T-cell (primary cell): ENCODE measurements around the gene SPTB. TPM values are rescaled to one million over a fixed set of nuclear protein-coding genes. Genes with fewer than 3 reads are reported as not detected.

ENCODE experiments used
- ATAC-seq, 4 experiments: fragments of 200-7000 bp in 3 of 4; fragments of 150-1000 bp in 1 of 4; cut with Tn5 transposase; replicated peaks in 1 of 4; 1 replicate in 3 of 4; 2 replicates in 1 of 4; pipeline ENCODE4 v1.10.0; 2021; ENCODE audit warnings: moderate library complexity in 3 of 4, mild to moderate bottlenecking in 2 of 4, moderate number of reproducible peaks in 1 of 4
- CTCF ChIA-PET, 2 donors: fragments of 300-600 bp; sonication (Branson Sonifier 250); formaldehyde crosslinking; loops; one replicate each; lab custom pipeline; 2022; ENCODE audit warnings: antibody characterized with exemption in 2 of 2; lab: Charles Lee
- POLR2A ChIA-PET, 2 donors: fragments of 300-600 bp; sonication (Branson Sonifier 250); formaldehyde crosslinking; loops; one replicate each; lab custom pipeline; 2022; ENCODE audit warnings: antibody characterized with exemption in 2 of 2; lab: Charles Lee
- DNase-seq, 35 experiments: peaks; one replicate each; pipeline versions ENCODE4 v3.0.0 to v3.0.0-alpha.2; 2013 to 2023
- H3K27ac ChIP-seq: one replicate; pipeline ENCODE4 v1.5.1; 2013; ENCODE audit warnings: low read length
- H3K27me3 ChIP-seq, 2 experiments: replicated peaks in 1 of 2; 1 replicate in 1 of 2; 2 replicates in 1 of 2; pipeline versions ENCODE4 v1.6.1 to v1.7.0; 2013; ENCODE audit warnings: low read length in 1 of 2, mixed read lengths in 1 of 2; ENCODE audit not compliant: control insufficient read depth in 2 of 2, insufficient read depth in 2 of 2; ENCODE audit errors: extremely low read depth in 1 of 2
- H3K36me3 ChIP-seq, 2 donors: 1 replicate in 1 of 2; 2 replicates in 1 of 2; pipeline versions ENCODE4 v1.6.1 to v1.7.0; 2013; ENCODE audit warnings: low read length in 1 of 2; ENCODE audit not compliant: control insufficient read depth in 2 of 2, insufficient read depth in 1 of 2; ENCODE audit errors: extremely low read depth in 1 of 2
- H3K4me1 ChIP-seq, 2 experiments: 1 replicate in 1 of 2; 2 replicates in 1 of 2; pipeline versions ENCODE4 v1.6.1 to v1.7.0; 2013; ENCODE audit warnings: low read length in 2 of 2, mixed read lengths in 1 of 2; ENCODE audit not compliant: insufficient read depth in 2 of 2, control insufficient read depth in 1 of 2; ENCODE audit errors: extremely low read depth in 1 of 2
- H3K4me3 ChIP-seq, 2 donors: 1 replicate in 1 of 2; 2 replicates in 1 of 2; pipeline versions ENCODE4 v1.5.1 to v1.7.0; 2013; ENCODE audit warnings: mild to moderate bottlenecking in 2 of 2, low read length in 1 of 2, moderate library complexity in 1 of 2; ENCODE audit not compliant: control insufficient read depth in 1 of 2; ENCODE audit errors: extremely low read depth in 1 of 2
- H3K9me3 ChIP-seq: 2 replicates; pipeline ENCODE4 v1.7.0; 2013
- H3K27ac Mint-ChIP-seq, 2 donors: one replicate each; pipeline ENCODE4 v1.8.0; 2020 to 2021; ENCODE audit warnings: mild to moderate bottlenecking in 2 of 2, mixed read lengths in 2 of 2
- H3K27me3 Mint-ChIP-seq, 2 donors: one replicate each; pipeline ENCODE4 v1.8.0; 2021 to 2022; ENCODE audit warnings: mixed read lengths in 2 of 2
- H3K36me3 Mint-ChIP-seq: one replicate; pipeline ENCODE4 v1.8.0; 2021; ENCODE audit warnings: mixed read lengths
- H3K4me1 Mint-ChIP-seq, 3 donors: one replicate each; pipeline ENCODE4 v1.8.0; 2020 to 2022; ENCODE audit warnings: mixed read lengths in 3 of 3, mild to moderate bottlenecking in 1 of 3
- H3K4me3 Mint-ChIP-seq, 3 donors: one replicate each; pipeline ENCODE4 v1.8.0; 2020 to 2022; ENCODE audit warnings: mild to moderate bottlenecking in 3 of 3, mixed read lengths in 3 of 3, moderate library complexity in 3 of 3
- H3K9me3 Mint-ChIP-seq, 3 donors: one replicate each; pipeline ENCODE4 v1.8.0; 2020 to 2022; ENCODE audit warnings: mixed read lengths in 3 of 3
- WGBS: methylation state at CpG from one replicate; pipeline ENCODE4 v1.1.5; 2013; ENCODE audit warnings: missing lambda C conversion rate; ENCODE audit not compliant: insufficient coverage; 5-methylcytosine and 5-hydroxymethylcytosine counted together
- total RNA-seq, 35 experiments: library from RNA in 6 of 35; stranded (reverse) in 6 of 35; fragments of 120-200 nt in 1 of 35; gene quantifications; one replicate each; pipeline versions ENCODE4 v1.2.1 to v1.2.4 and lab custom pipeline; 2013 to 2026

The SPTB gene
- total RNA-seq, 5 donors from 2014 or later (not counting 1 experiment from before 2014, with no cell fraction given): 0.07 to 0.13 (median 0.09) TPM

- ATAC-seq: no peak
- Histone ChIP-seq H3K36me3 (no peaks in the 10 kb centered on the region), H3K27ac (no peak overlapping the region), H3K4me1 (no peaks in the 10 kb centered on the region), H3K9me3 (no peaks in the 10 kb centered on the region), H3K4me3 (no peak overlapping the region), H3K27me3 (peaks cover 0 to 23% of the 10 kb centered on the region in 2 experiments)
- ChIA-PET POLR2A (no interaction called here), CTCF (no interaction called here)
- DNase-seq: no peak
- Mint-ChIP-seq H3K27ac (no peak overlapping the region), H3K4me3 (no peak overlapping the region), H3K36me3 (no peaks in the 10 kb centered on the region), H3K4me1 (no peaks in the 10 kb centered on the region), H3K27me3 (no peaks in the 10 kb centered on the region), H3K9me3 (no peaks in the 10 kb centered on the region)
- 92% methylated on average over 2 of the region's 3 CpGs for WGBS
Measured at GRCh38 chr14:64777461-64777860, 102.2 kb downstream of the SPTB start.

GRCh38 chr14:64775081-64775777 is 104.5 kb downstream of the SPTB start:
- POLR2A ChIA-PET: no interaction called here
- no peaks in the 10 kb centered on the region for H3K9me3 Mint-ChIP-seq

GRCh38 chr14:64774272-64774671 is 105.4 kb downstream of the SPTB start:
- 91% methylated on average over 14 of the region's 16 CpGs for WGBS
- H3K4me3 Mint-ChIP-seq: no peak overlapping the region
- POLR2A ChIA-PET: no interaction called here
- no peak overlapping the region for H3K27ac Mint-ChIP-seq
- H3K27me3 Mint-ChIP-seq: no peaks in the 10 kb centered on the region
- ATAC-seq (no peak), DNase-seq (no peak)
- Histone ChIP-seq H3K36me3 (no peaks in the 10 kb centered on the region), H3K27ac (no peak overlapping the region), H3K4me1 (peaks cover 9 to 18% of the 10 kb centered on the region in 2 experiments), H3K27me3 (peaks cover 0 to 22% of the 10 kb centered on the region in 2 experiments), H3K9me3 (no peaks in the 10 kb centered on the region), H3K4me3 (no peak overlapping the region)
- H3K36me3 Mint-ChIP-seq: no peaks in the 10 kb centered on the region
- H3K9me3 Mint-ChIP-seq: no peaks in the 10 kb centered on the region
- peaks cover 12 to 25% (median 23%) of the 10 kb centered on the region in 3 donors for H3K4me1 Mint-ChIP-seq
- CTCF ChIA-PET: no interaction called here

More at GRCh38 chr14:64775081-64775777, 104.5 kb downstream of the SPTB start:
- no peaks in the 10 kb centered on the region for H3K36me3 Mint-ChIP-seq
- Histone ChIP-seq H3K36me3 (no peaks in the 10 kb centered on the region), H3K4me3 (no peak overlapping the region), H3K4me1 (peaks cover 9 to 18% of the 10 kb centered on the region in 2 experiments), H3K27ac (no peak overlapping the region), H3K9me3 (no peaks in the 10 kb centered on the region), H3K27me3 (peaks cover 0 to 22% of the 10 kb centered on the region in 2 experiments)
- CTCF ChIA-PET: interaction anchor here (0.9 to 1.0 kb wide), 2 partner anchors 9 to 14 kb away, joined by 3 to 4 read pairs; no protein-coding TSS in a partner anchor
- DNase-seq (no peak), ATAC-seq (no peak)
- H3K4me1 Mint-ChIP-seq: peaks cover 12 to 19% (median 18%) of the 10 kb centered on the region in 3 donors
- no peak overlapping the region for H3K27ac Mint-ChIP-seq
- 89% methylated on average over 25 of the region's 25 CpGs for WGBS
- H3K27me3 Mint-ChIP-seq: no peaks in the 10 kb centered on the region
- H3K4me3 Mint-ChIP-seq: no peak overlapping the region

GRCh38 chr14:64773577-64773976 is 106.1 kb downstream of the SPTB start:
- no peaks in the 10 kb centered on the region for H3K9me3 ChIP-seq
- Mint-ChIP-seq H3K27me3 (no peaks in the 10 kb centered on the region), H3K27ac (no peak overlapping the region), H3K9me3 (no peaks in the 10 kb centered on the region), H3K4me1 (peaks cover 12 to 25% (median 23%) of the 10 kb centered on the region in 3 donors), H3K4me3 (no peak overlapping the region), H3K36me3 (no peaks in the 10 kb centered on the region)
- WGBS: 88% methylated on average over 3 of the region's 3 CpGs
- H3K36me3 ChIP-seq: no peaks in the 10 kb centered on the region
- peaks cover 9 to 18% of the 10 kb centered on the region in 2 experiments for H3K4me1 ChIP-seq
- H3K4me3 ChIP-seq: no peak overlapping the region
- ChIA-PET POLR2A (no interaction called here), CTCF (no interaction called here)
- H3K27ac ChIP-seq: no peak overlapping the region
- H3K27me3 ChIP-seq: peaks cover 0 to 22% of the 10 kb centered on the region in 2 experiments
- DNase-seq: no peak
- no peak for ATAC-seq

GRCh38 chr14:64773046-64773445 is 106.7 kb downstream of the SPTB start:
- H3K9me3 Mint-ChIP-seq: no peaks in the 10 kb centered on the region
- H3K36me3 Mint-ChIP-seq: no peaks in the 10 kb centered on the region
- H3K9me3 ChIP-seq: no peaks in the 10 kb centered on the region
- no peak overlapping the region for H3K4me3 ChIP-seq
- no peak overlapping the region for H3K27ac Mint-ChIP-seq
- H3K4me3 Mint-ChIP-seq: no peak overlapping the region
- ATAC-seq (no peak), DNase-seq (no peak)
- peaks cover 0 to 22% of the 10 kb centered on the region in 2 experiments for H3K27me3 ChIP-seq
- CTCF ChIA-PET: interaction anchor here in 1 of 2 donors (1.1 kb wide), 1 partner anchor 11 kb away, joined by 3 read pairs; no protein-coding TSS in a partner anchor
- no peak overlapping the region for H3K27ac ChIP-seq
- peaks cover 9 to 18% of the 10 kb centered on the region in 2 experiments for H3K4me1 ChIP-seq
- peaks cover 12 to 25% (median 23%) of the 10 kb centered on the region in 3 donors for H3K4me1 Mint-ChIP-seq
- no peaks in the 10 kb centered on the region for H3K27me3 Mint-ChIP-seq
- whole genome bisulfite sequencing: 90% methylated on average over 18 of the region's 18 CpGs
- POLR2A ChIA-PET: no interaction called here
- no peaks in the 10 kb centered on the region for H3K36me3 ChIP-seq

- Histone ChIP-seq H3K4me1 (peaks cover 9 to 18% of the 10 kb centered on the region in 2 experiments), H3K36me3 (no peaks in the 10 kb centered on the region), H3K27ac (no peak overlapping the region), H3K27me3 (peaks cover 0 to 23% of the 10 kb centered on the region in 2 experiments), H3K4me3 (no peak overlapping the region), H3K9me3 (no peaks in the 10 kb centered on the region)
- Mint-ChIP-seq H3K27ac (no peak overlapping the region), H3K27me3 (no peaks in the 10 kb centered on the region), H3K36me3 (no peaks in the 10 kb centered on the region), H3K4me3 (no peak overlapping the region), H3K4me1 (peaks cover 12 to 25% (median 23%) of the 10 kb centered on the region in 3 donors), H3K9me3 (no peaks in the 10 kb centered on the region)
- ATAC-seq (no peak), DNase-seq (no peak)
- WGBS: 94% methylated on average over 21 of the region's 36 CpGs
- ChIA-PET CTCF (interaction anchor here in 1 of 2 donors (1.1 kb wide), 1 partner anchor 10 kb away, joined by 3 read pairs; no protein-coding TSS in a partner anchor), POLR2A (no interaction called here)
Measured at GRCh38 chr14:64772397-64772950, 107.2 kb downstream of the SPTB start.
